ENCODE data around the gene BCAS3.
"Not testable (repeated sequence)": the region's sequence is repeated elsewhere in the genome, so short reads cannot be mapped to it uniquely, and the experiment has no call there.

The BCAS3 gene

DNA sequence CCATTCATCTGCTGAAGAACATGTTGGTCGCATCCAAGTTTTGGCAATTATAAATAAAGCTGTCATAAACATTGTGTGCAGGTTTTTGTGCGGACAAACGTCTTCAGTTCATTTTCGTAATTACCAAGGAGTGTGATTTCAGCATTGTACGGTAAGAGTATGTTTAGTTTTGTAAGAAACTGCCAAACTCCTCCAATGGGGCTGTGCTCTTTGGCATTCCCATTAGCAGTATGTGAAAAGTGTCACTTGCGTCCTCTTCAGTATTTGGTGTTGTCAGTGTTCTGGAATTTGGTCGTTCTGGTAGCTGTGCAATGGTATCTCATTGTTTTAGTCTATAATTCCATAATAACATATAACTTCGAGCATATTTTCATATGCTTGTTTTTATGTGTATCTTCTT, 120.9 kb downstream of the BCAS3 start:
- no peak for DNase-seq (ENCODE audit: low read depth in 3 of 3)

DNA sequence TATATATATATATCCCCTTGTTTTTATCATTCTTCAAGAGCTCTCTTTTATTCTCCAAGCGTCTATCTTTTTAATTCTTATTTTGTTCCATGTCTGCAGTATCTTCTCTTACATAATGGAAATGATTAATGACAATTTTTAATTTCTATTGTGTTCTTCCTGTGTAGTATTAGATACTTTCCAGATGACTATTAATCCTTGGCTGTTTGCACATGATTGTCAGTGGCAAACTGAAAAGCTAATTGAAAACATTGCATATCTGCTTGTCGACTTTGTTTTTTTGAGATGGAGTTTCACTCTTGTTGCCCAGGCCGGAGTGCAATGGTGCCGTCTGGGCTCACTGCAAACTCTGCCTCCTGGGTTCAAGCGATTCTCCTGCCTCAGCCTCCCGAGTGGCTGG, 124.7 kb downstream of the BCAS3 start:
- no peak for DNase-seq (ENCODE audit: low read depth in 3 of 3)

DNA sequence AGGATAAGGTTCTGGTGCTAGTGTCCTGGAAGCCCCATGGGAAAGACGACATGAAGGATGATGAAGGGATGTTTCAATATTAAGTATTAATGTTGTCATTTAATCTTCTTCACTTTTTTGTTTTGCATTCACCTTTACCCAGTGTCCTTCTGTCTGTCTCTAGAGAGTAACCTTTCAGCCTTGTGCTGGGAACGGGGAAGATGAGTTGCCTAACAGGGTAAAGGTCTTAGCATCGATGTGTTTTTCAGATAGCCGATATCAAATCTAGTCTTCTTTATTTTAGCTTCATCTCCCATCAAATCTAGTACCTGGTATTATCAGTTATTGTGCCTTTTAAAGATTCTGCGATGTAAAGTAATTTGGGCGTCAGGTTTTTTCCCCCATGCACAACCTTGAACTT, 125.4 kb downstream of the BCAS3 start:
- DNase-seq (ENCODE audit: low read depth in 3 of 3), result no peak

DNA sequence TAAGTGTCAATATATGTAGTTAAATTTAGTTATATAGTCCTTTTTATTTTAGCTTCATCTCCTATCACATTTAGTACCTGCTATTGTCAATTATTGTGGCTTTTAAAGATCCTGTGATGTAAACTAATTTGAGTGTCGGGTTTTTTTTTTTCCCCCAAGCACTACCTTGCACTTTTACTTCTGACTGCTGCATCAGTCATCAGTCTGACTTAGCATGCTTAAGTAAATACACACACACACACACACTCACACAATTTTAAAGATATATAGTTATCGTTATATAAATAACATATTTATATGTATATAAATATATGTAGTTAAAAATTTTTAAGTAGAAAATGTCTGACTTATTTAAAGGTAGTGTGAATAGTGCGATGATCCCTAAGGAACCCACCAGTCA, 127.2 kb downstream of the BCAS3 start:
- no peak for DNase-seq (ENCODE audit: low read depth in 3 of 3)

DNA sequence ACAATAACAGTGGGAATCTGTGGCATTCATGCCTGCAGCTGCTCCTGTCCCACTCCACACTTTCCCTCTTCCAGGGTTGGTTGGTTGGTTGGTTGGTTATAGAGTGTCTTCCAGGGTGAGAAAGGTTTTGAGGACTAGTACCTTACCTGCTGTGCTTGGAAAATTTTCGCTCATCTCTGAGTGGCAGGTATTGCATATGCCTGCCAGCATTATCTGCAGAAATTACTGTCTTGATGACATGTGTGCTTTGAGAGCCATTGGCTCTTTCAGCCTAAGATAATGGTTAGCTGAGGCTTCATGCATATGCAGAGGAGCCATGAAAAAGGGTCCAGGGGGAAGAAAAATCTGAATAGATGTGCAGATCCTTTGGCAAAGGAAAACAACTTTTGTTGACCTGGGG, 131.8 kb downstream of the BCAS3 start:
- DNase-seq (ENCODE audit: low read depth in 3 of 3), result no peak

DNA sequence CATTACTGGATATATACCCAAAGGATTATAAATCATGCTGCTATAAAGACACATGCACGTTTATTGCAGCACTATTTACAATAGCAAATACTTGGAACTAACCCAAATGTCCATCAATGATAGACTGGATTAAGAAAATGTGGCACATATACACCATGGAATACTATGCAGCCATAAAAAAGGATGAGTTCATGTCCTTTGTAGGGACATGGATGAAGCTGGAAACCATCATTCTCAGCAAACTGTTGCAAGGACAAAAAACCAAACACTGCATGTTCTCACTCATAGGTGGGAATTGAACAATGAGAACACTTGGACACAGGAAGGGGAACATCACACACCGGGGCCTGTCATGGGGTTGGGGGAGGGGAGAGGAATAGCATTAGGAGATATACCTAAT, 137.3 kb downstream of the BCAS3 start:
- not testable (repeated sequence) for DNase-seq (ENCODE audit: low read depth in 3 of 3)

DNA sequence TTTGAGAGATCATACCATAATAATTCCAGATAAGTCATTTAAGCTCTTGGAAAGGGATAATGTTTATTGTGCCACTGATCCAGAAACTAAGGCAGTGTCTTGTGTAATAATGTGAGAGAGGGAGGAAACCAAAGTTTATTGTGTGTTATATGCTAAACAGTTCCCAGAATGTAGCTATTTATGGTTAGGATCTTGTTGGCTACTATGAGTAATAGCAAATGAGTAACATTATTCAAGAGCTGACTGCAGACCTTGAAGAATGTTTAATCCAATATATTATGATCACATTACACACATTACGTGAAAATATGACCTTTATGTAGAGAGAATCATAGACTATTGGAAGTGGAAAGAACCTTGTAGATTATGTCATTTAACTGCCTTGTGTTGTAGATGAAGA, 139.5 kb downstream of the BCAS3 start:
- DNase-seq (ENCODE audit: low read depth in 3 of 3), result no peak

DNA sequence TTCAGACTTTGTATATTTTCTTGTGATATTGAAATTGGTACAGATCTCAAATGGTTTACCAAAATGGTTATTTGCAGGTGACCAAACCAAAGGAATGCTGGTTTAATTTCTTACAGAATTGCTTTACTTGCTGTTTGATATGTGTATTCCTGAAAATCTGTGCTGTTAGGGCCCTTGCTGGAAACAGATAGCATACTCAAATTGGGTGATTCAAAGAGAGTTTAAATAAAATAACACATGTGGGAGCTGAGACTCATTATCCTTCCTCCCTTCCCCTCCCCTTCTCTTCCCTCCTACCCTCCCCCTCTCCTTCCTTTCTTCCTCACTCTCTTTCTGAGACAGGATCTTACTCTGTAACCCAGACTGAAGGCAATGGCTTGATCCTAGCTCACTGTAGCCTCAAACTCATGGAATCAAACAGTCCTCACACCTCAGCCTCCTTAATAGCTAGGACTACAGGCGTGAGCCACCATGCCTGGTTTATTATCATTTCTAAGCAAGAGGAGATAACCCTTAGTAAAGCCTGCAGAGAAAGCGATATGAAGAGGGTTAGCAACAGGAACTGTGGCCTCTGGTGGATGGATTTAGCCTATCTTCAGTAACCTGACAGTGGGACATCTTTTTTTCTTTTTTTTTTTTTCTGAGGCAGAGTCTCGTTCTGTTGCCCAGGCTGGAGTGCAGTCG, 141.9 kb downstream of the BCAS3 start:
- no peak for DNase-seq (ENCODE audit: low read depth in 3 of 3)

DNA sequence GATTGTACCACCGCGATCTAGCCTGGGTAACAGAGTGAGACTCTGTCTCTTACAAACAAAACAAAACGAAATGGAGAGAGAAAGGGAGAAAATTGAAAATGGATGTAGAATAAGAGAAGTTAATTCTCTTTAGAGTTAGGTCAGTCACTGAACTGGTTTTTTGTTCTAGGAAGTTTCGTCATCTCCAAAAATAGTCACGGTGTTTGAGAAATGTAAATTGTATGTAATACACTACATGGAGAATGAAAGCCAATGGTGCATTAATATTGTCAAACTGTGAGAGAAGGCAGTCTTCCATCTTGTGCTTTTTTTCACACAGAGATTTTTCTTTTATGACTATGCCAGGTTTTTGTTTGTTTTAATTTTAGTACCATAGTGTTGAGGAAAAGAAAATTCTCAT, 145.9 kb downstream of the BCAS3 start:
- no peak for DNase-seq (ENCODE audit: low read depth in 3 of 3)

DNA sequence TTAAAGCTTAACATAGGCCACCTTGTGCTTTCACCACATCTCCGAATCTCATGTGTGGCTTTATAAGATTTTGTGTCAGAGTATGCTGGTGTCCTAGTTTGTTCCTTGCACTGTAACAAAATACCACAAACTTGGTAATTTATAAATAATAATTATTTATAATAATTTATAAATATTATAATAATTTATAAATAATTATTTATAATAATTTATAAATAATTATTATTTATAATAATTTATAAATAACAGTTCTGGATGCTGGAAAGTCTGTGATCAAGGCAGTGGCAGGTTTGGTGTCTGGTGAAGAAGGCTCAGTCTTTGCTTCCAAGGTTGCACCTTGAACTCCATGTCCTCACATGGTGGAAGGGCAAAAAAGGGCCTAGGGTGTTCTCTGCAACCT, 147.7 kb downstream of the BCAS3 start:
- no peak for DNase-seq (ENCODE audit: low read depth in 3 of 3)

DNA sequence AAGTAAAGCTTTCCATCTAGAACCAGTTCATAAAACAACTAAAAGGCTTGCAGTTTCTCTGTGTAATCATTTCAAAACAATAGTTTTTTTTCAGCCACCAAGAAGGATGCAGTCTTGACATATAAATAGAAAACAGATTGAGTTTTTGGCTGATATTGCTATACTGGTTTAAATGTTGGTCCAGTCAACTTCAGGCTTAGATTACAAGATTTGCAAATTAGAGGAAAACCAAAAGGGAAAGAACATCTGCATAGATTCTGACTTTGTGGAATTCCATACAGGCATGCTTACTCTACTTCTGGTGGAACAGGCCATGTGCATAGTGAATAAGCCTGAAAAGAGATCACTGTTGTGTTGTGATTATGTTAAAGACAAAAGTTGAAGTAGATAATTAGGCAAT, 150.3 kb downstream of the BCAS3 start:
- DNase-seq (ENCODE audit: low read depth in 3 of 3), result no peak

DNA sequence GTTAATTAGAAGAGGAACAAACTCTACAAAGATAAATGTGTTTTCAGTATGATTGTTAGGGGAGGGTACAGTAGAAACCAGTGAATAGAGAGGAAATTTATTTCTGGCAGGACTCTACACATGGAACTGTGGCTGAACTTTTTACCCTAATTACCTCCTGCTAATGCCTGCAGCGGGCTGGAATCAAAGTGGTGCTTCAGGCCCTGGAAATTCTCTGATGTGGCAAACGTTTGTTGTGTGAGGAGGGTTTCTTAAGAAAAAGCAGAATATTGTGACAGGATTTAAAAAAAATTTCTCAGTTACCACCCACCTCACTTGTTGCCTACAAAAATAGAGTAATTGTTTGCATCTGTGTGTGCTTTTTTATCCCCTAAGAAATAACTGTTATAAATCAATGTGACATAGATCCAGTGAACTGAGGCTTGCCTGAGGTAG, 154.5 kb downstream of the BCAS3 start:
- DNase-seq (ENCODE audit: low read depth in 3 of 3), result no peak

DNA sequence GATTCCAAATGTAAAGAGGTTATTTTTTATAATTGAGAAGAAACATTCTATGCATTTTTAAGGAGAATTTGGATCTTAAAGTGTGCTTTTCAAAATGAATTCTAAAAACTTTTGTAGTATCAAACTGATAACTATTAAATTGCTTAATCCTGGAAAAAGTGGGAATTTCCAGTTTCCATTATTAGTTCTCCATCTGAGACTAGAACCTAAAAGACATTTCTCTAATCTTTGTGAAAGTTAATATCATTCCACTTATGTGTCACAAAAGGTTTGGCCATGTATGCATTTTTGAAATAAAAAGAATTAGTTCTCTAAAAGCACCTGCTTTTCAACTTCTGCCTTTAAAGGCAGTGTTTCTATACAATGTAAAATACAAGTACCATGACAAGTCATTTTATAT, 155.0 kb downstream of the BCAS3 start:
- DNase-seq (ENCODE audit: low read depth in 3 of 3), result no peak

DNA sequence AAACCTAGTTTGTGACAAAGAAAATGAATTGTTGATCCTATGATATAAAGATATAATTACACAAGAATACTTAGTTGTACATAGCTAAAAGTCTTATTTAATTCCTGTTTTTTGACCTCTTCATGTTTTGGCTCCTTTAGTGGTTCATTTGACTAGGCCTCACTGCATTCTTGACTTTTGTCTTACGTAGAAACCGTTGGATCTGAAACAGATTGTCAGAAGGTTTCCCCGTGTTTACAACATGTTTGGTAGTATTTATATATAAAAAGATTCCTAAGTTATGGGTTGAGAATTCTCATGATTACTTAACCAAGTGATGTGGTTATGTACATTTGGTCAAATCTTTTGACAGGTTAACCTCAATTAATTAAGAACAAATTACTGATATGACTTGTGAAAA, 162.8 kb downstream of the BCAS3 start:
- no peak for DNase-seq (ENCODE audit: low read depth in 3 of 3)

DNA sequence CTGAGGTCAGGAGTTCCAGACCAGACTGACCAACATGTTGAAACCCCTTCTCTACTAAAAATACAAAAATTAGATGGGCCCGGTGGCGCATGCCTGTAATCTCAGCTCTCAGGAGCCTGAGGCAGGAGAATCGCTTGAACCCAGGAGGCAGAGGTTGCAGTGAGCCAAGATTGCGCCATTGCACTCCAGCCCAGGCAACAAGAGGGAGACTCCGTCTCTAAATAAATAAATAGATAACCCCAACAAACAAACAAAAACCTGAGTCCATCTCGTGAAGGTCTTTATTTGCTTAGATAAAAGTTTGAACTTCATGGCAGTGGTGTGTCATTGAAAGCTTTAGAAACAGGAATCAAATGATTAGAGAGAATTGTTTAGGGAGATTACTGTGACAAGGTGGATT, 167.4 kb downstream of the BCAS3 start:
- DNase-seq (ENCODE audit: low read depth in 3 of 3), result no peak

DNA sequence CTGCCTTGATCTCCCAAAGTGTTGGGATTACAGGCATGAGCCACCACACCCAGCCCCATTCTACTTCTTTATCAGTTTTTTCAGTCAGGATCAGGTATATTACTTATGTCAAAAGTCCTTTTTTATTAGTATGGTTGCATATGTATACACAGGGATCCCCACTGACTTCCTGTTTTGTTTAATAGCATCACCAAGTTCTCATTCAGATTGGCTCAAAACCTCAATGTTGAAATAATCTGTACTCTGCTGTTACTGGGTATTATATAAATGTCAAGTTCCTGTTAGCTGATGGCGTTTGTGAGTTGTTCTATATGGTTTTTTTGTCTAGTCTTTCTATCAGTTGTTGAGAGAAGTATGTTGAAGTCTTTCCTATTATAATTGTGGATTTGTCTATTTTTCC, 168.5 kb downstream of the BCAS3 start:
- DNase-seq (ENCODE audit: low read depth in 3 of 3), result no peak

DNA sequence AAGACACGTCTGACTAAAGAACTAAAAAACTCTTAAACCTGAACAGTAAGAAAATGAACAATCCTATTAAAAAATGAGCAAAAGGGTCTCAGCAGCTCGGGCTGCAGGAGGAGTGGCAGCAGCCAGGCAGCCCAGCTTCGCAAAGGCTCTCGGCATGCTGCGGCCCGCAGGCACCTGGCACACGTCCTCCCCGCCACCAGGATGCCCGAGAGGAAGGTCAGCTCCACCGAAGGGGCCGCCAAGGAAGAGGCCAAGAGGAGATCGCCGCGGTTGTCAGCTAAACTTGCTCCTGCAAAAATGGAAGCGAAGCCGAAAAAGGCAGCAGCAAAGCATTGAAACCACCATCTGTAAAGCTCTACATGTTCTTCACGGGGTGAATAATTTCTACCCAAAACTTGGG, 173.5 kb downstream of the BCAS3 start:
- no peak for DNase-seq (ENCODE audit: low read depth in 3 of 3)

DNA sequence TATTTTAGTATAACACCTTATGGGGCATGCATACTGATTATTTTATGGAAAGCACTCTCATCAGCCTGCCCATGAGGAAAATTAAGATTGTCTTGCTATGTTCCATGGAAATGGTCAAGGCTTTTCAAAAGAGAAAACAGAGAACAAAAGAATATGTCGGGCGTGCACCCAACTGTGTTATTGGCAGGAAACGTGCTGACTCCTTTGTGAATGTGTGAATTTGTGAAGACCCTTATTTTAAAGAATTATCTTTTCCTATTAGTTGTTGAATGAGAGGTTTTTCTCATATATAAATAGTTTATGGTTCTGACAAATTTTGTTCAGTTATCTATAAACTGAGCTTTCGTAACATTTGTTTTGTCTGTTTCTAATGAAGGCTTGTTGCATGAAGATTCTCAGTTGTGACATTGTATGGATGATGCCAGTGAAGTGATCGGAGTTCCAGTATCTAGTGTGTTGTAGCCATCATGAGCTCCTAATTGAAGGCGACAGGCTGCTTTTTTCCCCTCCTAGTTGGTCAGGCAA, 180.0 kb downstream of the BCAS3 start:
- no peak for DNase-seq (ENCODE audit: low read depth in 3 of 3)

DNA sequence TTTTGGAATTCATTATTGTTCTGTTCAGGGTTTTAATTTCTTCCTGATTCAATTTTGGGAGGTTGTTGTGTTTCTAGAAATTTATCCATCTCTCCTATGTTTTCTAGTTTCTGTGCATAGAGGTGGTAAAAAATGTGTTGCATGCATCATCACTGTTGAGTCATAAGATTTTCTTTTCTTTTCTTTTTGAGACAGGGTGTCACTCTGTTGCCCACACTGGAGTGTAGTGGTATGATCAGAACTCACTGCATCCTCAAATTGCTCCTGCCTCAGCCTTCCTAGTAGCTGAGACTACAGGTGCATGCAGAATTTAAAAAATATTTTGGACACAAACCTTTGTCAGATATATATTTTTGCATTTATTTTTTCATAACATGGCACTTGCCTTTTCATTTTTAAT, 184.8 kb downstream of the BCAS3 start:
- no peak for DNase-seq (ENCODE audit: low read depth in 3 of 3)

DNA sequence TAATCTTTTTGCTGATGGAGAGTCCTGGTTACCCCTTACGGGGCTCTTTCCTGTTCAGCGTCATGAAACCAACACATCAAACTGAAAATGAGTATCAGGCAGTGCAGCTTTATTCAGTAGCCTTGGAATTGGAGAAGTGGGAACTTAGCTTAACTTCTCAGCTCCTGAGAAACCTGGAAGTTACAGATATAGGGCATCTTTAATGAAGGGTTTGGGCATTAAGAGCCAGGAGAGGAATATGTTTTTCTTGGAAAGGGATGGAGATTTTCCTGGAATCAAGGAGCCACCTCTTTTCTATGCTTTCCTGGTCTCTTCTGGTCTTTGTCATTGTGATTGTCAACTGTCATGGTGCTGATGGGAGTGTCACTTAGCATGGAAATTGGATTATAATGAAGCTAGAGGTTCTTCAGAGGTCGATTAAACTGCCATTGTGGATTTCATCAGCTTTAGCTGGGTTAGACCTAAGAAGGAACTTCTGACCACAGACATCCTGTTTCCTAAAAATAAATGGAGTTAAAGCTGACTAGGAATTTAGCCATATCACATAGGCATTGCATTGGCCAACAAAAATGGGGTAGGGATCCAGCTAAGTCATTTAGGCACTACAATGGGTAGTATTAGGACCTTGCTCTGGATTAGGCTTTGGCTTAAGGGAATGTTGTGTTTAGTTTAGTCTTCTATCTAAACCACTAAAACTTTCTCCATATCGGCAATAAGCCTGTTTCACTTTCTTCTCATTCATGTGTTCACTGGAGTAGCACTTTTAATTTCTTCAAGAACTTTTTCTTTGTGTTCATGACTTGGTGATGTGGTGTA, 186.4 kb downstream of the BCAS3 start:
- DNase-seq (ENCODE audit: low read depth in 3 of 3), result no peak

DNA sequence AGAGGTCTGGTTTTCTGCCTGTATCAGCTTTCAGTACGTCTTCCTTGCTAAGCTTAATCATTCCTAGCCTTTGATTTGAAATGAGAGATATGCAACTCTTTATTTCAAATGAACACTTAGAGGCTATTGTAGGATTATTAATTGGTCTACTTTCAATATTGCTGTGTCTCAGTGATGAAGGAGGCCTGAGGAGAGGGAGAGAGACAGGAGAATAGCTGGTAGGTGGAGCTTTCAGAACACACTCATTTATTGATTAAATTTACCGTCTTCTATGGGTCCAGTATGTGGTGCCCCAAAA, 187.0 kb downstream of the BCAS3 start:
- no peak for DNase-seq (ENCODE audit: low read depth in 3 of 3)

DNA sequence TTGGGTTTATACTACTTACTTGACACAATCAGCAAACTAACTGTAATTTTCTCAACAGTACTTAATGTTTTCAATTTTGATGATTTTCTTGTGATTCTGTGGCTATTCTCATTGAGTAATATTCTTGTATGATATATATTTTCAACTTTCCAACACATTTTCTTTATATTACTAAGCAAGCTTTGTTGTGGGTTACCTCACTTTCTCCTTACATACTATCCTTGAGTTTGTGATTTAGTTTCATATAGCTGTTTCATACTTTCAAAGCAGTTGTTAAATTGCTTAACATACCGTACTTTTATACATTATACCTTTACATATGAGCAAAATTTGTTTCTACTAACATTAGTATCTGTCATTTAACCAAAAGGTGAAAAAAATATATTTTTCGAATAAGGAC, 197.1 kb downstream of the BCAS3 start:
- no peak for DNase-seq (ENCODE audit: low read depth in 3 of 3)

All from stimulated activated CD4-positive, alpha-beta T cell treated with anti-CD3 and anti-CD28 coated beads, TNF-alpha, amount 100 ng/mL, for 4 hours (primary cell).